Measurements from ENCODE around the gene CDH13. TPM values are rescaled to one million over a fixed set of nuclear protein-coding genes. Genes with fewer than 3 reads are reported as not detected.

CDH13 gene
- total and polyA plus RNA-seq, 2 of the 8 experiments (the other 6 are each of a cell fraction or from before 2014, with no cell fraction given), result 2.3 to 2.4 TPM

- no peak for TF ChIP-seq CHD7 (IDR thresholded peaks at IDR 0.05; ENCODE audit: insufficient replicate concordance, low read length)
- no peak for TF ChIP-seq SUZ12 (IDR thresholded peaks at IDR 0.05; ENCODE audit: low read length)
- TF ChIP-seq CBX5 (IDR thresholded peaks at IDR 0.05; ENCODE audit: low read depth, low read length), result no peak
- TF ChIP-seq SP1 (IDR thresholded peaks at IDR 0.05; ENCODE audit: low read depth, low read length), result no peak
- TF ChIP-seq POLR2AphosphoS5 (IDR thresholded peaks at IDR 0.05; ENCODE audit: low read depth, low read length), result no peak
- no peak for TF ChIP-seq YY1 (IDR thresholded peaks at IDR 0.05; ENCODE audit: low read depth, low read length)
- no peak for TF ChIP-seq USF2 (IDR thresholded peaks at IDR 0.05; ENCODE audit: low read length)
These were observed 881.5 kb downstream of the CDH13 start (continued) for GRCh38 chr16:83508295-83508694.
